Measurements from ENCODE around the gene UNK. TPM values are rescaled to one million over a fixed set of nuclear protein-coding genes. Genes with fewer than 3 reads are reported as not detected.

UNK gene
- total and polyA plus RNA-seq, 2 donors (not counting 1 experiment from before 2014, with no cell fraction given), result 35.5 to 70.3 TPM

DNA sequence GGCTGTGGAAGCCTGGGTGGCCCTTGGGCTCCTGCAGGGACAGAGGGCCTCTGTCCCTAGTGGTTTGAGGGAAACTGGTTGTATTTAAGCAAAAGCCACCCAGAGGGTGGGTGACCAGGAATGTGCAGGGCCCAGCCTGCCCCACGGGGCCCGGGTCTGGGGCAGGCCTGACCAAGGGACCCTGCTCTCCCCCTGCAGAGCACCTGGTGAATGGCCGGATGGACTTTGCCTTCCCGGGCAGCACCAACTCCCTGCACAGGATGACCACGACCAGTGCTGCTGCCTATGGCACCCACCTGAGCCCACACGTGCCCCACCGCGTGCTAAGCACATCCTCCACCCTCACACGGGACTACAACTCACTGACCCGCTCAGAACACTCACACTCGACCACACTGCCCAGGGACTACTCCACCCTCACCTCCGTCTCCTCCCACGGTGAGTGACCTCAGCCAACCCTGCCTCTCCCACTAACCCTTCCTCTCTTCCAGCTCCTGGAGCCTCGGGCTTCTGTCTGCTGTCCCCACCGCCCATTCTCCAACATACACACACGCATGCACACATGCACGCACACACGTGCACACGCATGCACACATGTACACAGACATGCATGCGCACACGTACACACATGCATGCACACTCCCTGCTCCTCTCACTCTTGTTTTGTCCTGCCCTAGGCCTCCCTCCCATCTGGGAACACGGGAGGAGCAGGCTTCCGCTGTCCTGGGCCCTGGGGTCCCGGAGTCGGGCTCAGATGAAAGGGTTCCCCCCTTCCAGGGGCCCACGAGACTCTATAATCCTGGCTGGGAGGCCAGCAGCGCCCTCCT lies 30.0 kb upstream of the UNK start:
- peaks cover 0 to 7% of the 10 kb centered on the region in 2 experiments for H3K36me3 ChIP-seq (replicated peaks in 1 of 2; ENCODE audit: control extremely low read depth in 1 of 2, control insufficient read depth in 1 of 2, extremely low read depth in 1 of 2, insufficient read depth in 2 of 2, low read length in 1 of 2)
- peaks cover 4% of the 10 kb centered on the region for H3K27me3 Mint-ChIP-seq
- ATAC-seq (ENCODE audit: low read depth), result no peak
- no peaks in the 10 kb centered on the region for H3K27me3 ChIP-seq (replicated peaks in 1 of 4; ENCODE audit: control extremely low read depth in 1 of 4, control insufficient read depth in 3 of 4, insufficient read depth in 4 of 4, low read length in 3 of 4)
- no peaks in the 10 kb centered on the region for H3K9me3 Mint-ChIP-seq (ENCODE audit: insufficient read depth)
- H2AFZ ChIP-seq (ENCODE audit: insufficient read depth, low read depth, low read length, poor library complexity, severe bottlenecking), result peak overlapping the region; percentile 96
- H3K9ac ChIP-seq (ENCODE audit: low read length), result peak overlapping the region; percentile 76
- peak overlapping the region; percentile 100 for H3K4me2 ChIP-seq (replicated peaks; ENCODE audit: low read depth, low read length, poor library complexity, severe bottlenecking)
- TF ChIP-seq EZH2 (IDR thresholded peaks at IDR 0.05; ENCODE audit: borderline replicate concordance, insufficient read depth, low read depth, low read length, poor library complexity, severe bottlenecking), result no peak
- TF ChIP-seq, protein P1, sequence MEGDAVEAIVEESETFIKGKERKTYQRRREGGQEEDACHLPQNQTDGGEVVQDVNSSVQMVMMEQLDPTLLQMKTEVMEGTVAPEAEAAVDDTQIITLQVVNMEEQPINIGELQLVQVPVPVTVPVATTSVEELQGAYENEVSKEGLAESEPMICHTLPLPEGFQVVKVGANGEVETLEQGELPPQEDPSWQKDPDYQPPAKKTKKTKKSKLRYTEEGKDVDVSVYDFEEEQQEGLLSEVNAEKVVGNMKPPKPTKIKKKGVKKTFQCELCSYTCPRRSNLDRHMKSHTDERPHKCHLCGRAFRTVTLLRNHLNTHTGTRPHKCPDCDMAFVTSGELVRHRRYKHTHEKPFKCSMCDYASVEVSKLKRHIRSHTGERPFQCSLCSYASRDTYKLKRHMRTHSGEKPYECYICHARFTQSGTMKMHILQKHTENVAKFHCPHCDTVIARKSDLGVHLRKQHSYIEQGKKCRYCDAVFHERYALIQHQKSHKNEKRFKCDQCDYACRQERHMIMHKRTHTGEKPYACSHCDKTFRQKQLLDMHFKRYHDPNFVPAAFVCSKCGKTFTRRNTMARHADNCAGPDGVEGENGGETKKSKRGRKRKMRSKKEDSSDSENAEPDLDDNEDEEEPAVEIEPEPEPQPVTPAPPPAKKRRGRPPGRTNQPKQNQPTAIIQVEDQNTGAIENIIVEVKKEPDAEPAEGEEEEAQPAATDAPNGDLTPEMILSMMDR (IDR thresholded peaks at IDR 0.05), result no peak
- peaks cover 22% of the 10 kb centered on the region for H3K4me1 Mint-ChIP-seq
- POLR2A ChIA-PET, result interaction anchor here (1.1 to 3.4 kb wide), 6 partner anchors 11 to 150 kb away, joined by 3 to 23 read pairs (median 6); partner anchors contain the start of genes GALK1, MRPL38 and SMIM5
- peak overlapping the region in 1 of 5 experiments; percentile 84 for H3K4me3 ChIP-seq (ENCODE audit: control extremely low read depth in 1 of 5, extremely low read depth in 1 of 5, insufficient read depth in 1 of 5, low read depth in 2 of 5, low read length in 4 of 5)
- no peaks in the 10 kb centered on the region for H3K79me2 ChIP-seq (ENCODE audit: control insufficient read depth, insufficient read depth, low read length)
- CTCF ChIA-PET, result interaction anchor here (0.5 to 5.9 kb wide), 13 partner anchors 9 to 250 kb away, joined by 3 to 87 read pairs (median 10); partner anchors contain the start of genes GALK1, RECQL5, SAP30BP and SMIM5
- peak overlapping the region; percentile 77 for H3K27ac Mint-ChIP-seq
- H4K20me1 ChIP-seq (ENCODE audit: control insufficient read depth, insufficient read depth, low read length, poor library complexity, severe bottlenecking), result no peaks in the 10 kb centered on the region
- intact Hi-C loops (cut with micrococcal nuclease), result loop anchor here (10.0 kb wide), 1 partner anchor 250 kb away; the partner anchor contains the start of gene CDK3
- no peaks in the 10 kb centered on the region for H3K9me3 ChIP-seq (ENCODE audit: control extremely low read depth in 1 of 3, control insufficient read depth in 2 of 3, insufficient read depth in 1 of 3, low read length in 2 of 3)
- peak overlapping the region; percentile 75 for H3K4me3 Mint-ChIP-seq
- peak; percentile 32 for DNase-seq
- peaks cover 8 to 24% of the 10 kb centered on the region in 2 donors for H3K4me1 ChIP-seq (ENCODE audit: control insufficient read depth in 2 of 2, insufficient read depth in 2 of 2, low read length in 2 of 2)
- 89% methylated on average over 27 of the region's 27 CpGs for WGBS (ENCODE audit: insufficient coverage)
- H3K27ac ChIP-seq (ENCODE audit: low read length in 2 of 2), result no peak overlapping the region

All from B cell (primary cell).